GM12878 (cell line): Measurements from ENCODE around the gene STARD10.

Experiments used
- ASH2L ChIP-seq: fragments of 300-600, 200-600 bp; sonication (generic); IDR thresholded peaks from 2 replicates; pipeline ENCODE4 v1.6.1; 2017; ENCODE audit warnings: low read depth, mild to moderate bottlenecking, borderline replicate concordance
- BCL11A ChIP-seq: IDR thresholded peaks from 2 replicates; pipeline ENCODE4 v1.6.1; 2011; ENCODE audit warnings: low read depth, low read length
- CBFB ChIP-seq: IDR thresholded peaks from 2 replicates; pipeline ENCODE4 v1.6.1; 2016; ENCODE audit warnings: antibody characterized with exemption, low read depth
- HDAC6 ChIP-seq: fragments of 200-600 bp; sonication (generic); IDR thresholded peaks from one replicate; pipeline ENCODE4 v1.8.0; 2017; ENCODE audit warnings: antibody characterized with exemption; ENCODE audit not compliant: unreplicated experiment
- NR2C2 ChIP-seq: IDR thresholded peaks from 2 replicates; pipeline ENCODE4 v1.6.1; 2011; ENCODE audit warnings: borderline replicate concordance, low read depth; ENCODE audit not compliant: control insufficient read depth, insufficient read length
- TAF1 ChIP-seq: IDR thresholded peaks from 2 replicates; pipeline ENCODE4 v1.6.1; 2011; ENCODE audit warnings: mild to moderate bottlenecking, low read depth, low read length, borderline replicate concordance
- TCF12 ChIP-seq: IDR thresholded peaks from 2 replicates; pipeline ENCODE4 v1.6.1; 2011; ENCODE audit warnings: low read depth, mild to moderate bottlenecking, low read length
- TF ChIP-seq, protein P1 (sequence below), 3 experiments: IDR thresholded peaks in 2 of 3; conservative IDR thresholded peaks in 1 of 3; 2 replicates each; pipeline ENCODE4 v1.5.1; 2011; ENCODE audit warnings: low read depth in 3 of 3, low read length in 3 of 3, mild to moderate bottlenecking in 3 of 3, control low read depth in 2 of 3, moderate library complexity in 2 of 3, inconsistent platforms in 1 of 3, mixed read lengths in 1 of 3; ENCODE audit not compliant: control insufficient read depth in 2 of 3, insufficient read depth in 1 of 3; ENCODE audit errors: extremely low read depth in 1 of 3

DNA sequence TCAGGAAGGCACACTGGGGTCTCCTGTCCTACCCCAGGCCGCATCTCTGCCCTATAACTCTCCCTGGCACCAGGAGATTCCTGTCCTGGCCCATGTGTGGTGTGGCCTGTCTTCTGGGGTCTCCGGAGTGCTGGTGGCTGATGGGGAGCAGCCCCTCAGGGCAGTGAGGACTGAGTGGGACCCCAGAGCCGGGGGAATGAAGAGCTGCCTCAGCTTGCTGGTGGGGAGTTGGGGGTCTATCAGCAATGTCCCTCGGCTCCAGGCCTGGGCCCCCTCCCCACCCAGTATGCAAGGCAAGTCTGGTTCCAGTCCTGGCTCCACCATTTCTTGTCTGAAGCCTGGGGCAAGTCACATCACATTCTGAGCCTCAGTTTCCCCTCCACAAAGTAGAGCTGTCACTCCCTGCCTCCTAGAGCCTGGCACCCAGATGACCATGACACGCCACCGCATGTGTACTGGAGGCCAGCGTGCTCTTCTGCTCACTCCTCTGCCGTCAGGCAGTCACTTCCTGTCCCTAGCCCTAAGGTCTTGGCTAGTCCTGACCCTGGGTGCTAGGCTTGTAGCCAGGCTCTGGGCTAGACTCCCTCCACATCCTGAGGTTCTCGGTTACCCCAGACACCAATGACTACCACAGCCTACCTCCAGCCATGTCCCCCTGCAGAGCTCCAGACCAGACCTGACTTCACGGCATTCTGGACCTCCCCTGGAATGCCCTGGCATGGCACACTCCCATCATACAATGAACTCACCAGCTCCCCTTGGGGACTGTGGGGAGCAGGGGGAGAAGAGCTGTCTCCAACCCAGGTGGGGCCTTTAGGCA lies 54.4 kb downstream of the STARD10 start:
- TF ChIP-seq TAF1: no peak
- no peak for TF ChIP-seq TCF12
- no peak for TF ChIP-seq CBFB
- TF ChIP-seq, protein P1, sequence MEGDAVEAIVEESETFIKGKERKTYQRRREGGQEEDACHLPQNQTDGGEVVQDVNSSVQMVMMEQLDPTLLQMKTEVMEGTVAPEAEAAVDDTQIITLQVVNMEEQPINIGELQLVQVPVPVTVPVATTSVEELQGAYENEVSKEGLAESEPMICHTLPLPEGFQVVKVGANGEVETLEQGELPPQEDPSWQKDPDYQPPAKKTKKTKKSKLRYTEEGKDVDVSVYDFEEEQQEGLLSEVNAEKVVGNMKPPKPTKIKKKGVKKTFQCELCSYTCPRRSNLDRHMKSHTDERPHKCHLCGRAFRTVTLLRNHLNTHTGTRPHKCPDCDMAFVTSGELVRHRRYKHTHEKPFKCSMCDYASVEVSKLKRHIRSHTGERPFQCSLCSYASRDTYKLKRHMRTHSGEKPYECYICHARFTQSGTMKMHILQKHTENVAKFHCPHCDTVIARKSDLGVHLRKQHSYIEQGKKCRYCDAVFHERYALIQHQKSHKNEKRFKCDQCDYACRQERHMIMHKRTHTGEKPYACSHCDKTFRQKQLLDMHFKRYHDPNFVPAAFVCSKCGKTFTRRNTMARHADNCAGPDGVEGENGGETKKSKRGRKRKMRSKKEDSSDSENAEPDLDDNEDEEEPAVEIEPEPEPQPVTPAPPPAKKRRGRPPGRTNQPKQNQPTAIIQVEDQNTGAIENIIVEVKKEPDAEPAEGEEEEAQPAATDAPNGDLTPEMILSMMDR (IDR thresholded peaks at IDR 0.05 in 2 of 3, conservative IDR thresholded peaks at IDR 0.05 in 1 of 3; ENCODE audit: control insufficient read depth in 2 of 3, extremely low read depth in 1 of 3, insufficient read depth in 1 of 3, low read depth in 3 of 3, low read length in 3 of 3): no peak
- TF ChIP-seq HDAC6: no peak
- TF ChIP-seq NR2C2: no peak
- no peak for TF ChIP-seq BCL11A
- no peak for TF ChIP-seq ASH2L
